Left ventricle myocardium inferior (tissue), 1 donor: Measurements from ENCODE around the gene IQCE. TPM values are rescaled to one million over a fixed set of nuclear protein-coding genes. Genes with fewer than 3 reads are reported as not detected.

Source experiments
- DNase-seq: peaks from one replicate; pipeline ENCODE4 v3.0.0-alpha.2; 2020
- H3K27ac ChIP-seq: fragments of 200-600 bp; replicated peaks from 2 replicates; pipeline ENCODE4 v1.8.0; 2021
- H3K27me3 ChIP-seq: fragments of 200-600 bp; 2 replicates; pipeline ENCODE4 v1.8.0; 2021; ENCODE audit warnings: low read depth
- H3K36me3 ChIP-seq: fragments of 200-600 bp; 2 replicates; pipeline ENCODE4 v1.8.0; 2021
- H3K4me1 ChIP-seq: fragments of 200-600 bp; 2 replicates; pipeline ENCODE4 v1.8.0; 2021
- H3K4me3 ChIP-seq: fragments of 200-600 bp; 2 replicates; pipeline ENCODE4 v1.8.0; 2021; ENCODE audit warnings: mild to moderate bottlenecking, moderate library complexity
- H3K9me3 ChIP-seq: fragments of 200-600 bp; replicated peaks from 2 replicates; pipeline ENCODE4 v1.8.0; 2021
- intact Hi-C: fragments of 100-400 bp; cut with micrococcal nuclease; formaldehyde crosslinking; loops from one replicate; pipeline ENCODE4 v1.11.0; 2022
- total RNA-seq: library from RNA; stranded (reverse); fragmentation: NEBNext Ultra II Directional; extraction: Animal tissue kit (Norgen Biotek cat#: 25700); gene quantifications from one replicate; pipeline ENCODE4 v1.2.1, GENCODE V29; 2021
- TF ChIP-seq, protein P1 (sequence below): fragments of 200-600 bp; IDR thresholded peaks from 2 replicates; pipeline ENCODE4 v1.8.0; 2021; ENCODE audit warnings: antibody characterized with exemption, mild to moderate bottlenecking, borderline replicate concordance
- donor health status: DM: no; HTN: yes; CAD: no; lungs with severe emphysema.

IQCE gene
- total RNA-seq, 1 donor from 2014 or later, result 11.5 TPM

DNA sequence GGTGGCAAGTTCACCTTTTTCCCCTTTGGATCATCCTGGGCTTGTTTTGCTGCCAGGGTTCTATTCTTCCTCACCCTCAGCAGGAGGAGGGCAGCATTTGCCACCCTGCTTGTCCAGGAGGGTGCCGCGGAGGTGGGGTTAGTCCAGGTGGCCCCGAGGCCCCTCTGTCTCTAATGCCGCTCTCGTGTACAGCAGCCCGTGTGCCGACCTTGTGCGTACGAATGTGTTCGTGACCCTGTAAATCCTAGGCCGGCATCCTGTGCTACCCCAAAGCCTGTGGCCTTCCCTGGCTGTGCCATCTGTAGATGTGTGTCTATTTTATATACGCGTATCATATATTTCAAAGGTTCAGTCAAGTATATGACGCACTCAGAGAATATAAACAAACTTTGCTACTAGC is 10.6 kb downstream of the IQCE start:
- Histone ChIP-seq H3K9me3 (no peaks in the 10 kb centered on the region), H3K4me1 (peaks cover 15% of the 10 kb centered on the region), H3K27me3 (no peaks in the 10 kb centered on the region), H3K4me3 (no peak overlapping the region), H3K36me3 (peaks cover 28% of the 10 kb centered on the region), H3K27ac (no peak overlapping the region)
- intact Hi-C loops, result loop anchor here (5.0 kb wide), 1 partner anchor 113 kb away; no protein-coding TSS in a partner anchor
- TF ChIP-seq, protein P1, sequence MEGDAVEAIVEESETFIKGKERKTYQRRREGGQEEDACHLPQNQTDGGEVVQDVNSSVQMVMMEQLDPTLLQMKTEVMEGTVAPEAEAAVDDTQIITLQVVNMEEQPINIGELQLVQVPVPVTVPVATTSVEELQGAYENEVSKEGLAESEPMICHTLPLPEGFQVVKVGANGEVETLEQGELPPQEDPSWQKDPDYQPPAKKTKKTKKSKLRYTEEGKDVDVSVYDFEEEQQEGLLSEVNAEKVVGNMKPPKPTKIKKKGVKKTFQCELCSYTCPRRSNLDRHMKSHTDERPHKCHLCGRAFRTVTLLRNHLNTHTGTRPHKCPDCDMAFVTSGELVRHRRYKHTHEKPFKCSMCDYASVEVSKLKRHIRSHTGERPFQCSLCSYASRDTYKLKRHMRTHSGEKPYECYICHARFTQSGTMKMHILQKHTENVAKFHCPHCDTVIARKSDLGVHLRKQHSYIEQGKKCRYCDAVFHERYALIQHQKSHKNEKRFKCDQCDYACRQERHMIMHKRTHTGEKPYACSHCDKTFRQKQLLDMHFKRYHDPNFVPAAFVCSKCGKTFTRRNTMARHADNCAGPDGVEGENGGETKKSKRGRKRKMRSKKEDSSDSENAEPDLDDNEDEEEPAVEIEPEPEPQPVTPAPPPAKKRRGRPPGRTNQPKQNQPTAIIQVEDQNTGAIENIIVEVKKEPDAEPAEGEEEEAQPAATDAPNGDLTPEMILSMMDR, result no peak
- no peak for DNase-seq

DNA sequence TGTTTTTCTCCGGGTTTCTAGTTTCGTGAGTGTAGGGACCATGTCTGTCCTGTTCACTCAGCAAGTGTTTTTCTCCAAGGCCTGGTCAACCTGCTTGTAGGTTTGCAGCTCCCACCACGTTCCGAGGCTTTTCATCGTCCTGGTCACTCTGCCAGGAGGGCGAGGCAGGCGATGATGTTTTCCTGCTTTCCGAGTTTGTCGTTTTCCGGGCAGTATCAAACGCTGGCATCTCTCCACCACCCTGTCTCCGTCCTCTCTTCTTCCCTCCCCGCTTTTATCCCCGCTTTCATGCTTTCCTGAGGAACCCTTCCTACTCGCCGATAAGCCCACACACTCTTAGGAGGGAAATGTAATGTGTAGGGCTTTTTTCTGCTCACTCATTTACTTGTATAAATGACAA is 11.2 kb downstream of the IQCE start:
- intact Hi-C loops, result no loop called here
- TF ChIP-seq, protein P1, result no peak
- DNase-seq, result no peak

DNA sequence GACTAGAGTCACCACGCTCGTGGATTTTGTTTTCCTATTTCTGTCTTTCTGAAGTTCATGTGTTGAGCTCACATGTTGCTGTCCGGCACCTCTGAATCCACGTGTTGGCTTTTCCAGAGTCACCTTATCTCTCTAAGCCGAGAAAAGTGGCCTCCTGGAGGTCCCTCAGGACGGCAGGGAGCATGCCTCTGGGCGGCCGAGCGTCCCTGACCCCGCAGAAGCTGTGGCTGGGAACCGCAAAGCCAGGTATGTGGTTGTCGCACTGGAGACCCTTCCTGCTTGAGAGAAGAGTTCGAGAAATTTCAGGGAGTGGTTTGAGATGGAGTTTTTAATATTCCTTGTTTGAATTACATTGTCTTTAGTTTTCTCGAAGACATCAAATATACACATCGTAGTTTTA is 12.6 kb downstream of the IQCE start:
- TF ChIP-seq, protein P1, result no peak
- intact Hi-C loops, result no loop called here
- Histone ChIP-seq H3K36me3 (peaks cover 34% of the 10 kb centered on the region), H3K4me1 (peaks cover 15% of the 10 kb centered on the region), H3K27ac (no peak overlapping the region), H3K27me3 (no peaks in the 10 kb centered on the region), H3K9me3 (no peaks in the 10 kb centered on the region), H3K4me3 (no peak overlapping the region)
- no peak for DNase-seq

More for the DNA sequence above, 11.2 kb downstream of the IQCE start:
- Histone ChIP-seq H3K27ac (no peak overlapping the region), H3K4me1 (peaks cover 15% of the 10 kb centered on the region), H3K27me3 (no peaks in the 10 kb centered on the region), H3K9me3 (no peaks in the 10 kb centered on the region), H3K36me3 (peaks cover 28% of the 10 kb centered on the region), H3K4me3 (no peak overlapping the region)

DNA sequence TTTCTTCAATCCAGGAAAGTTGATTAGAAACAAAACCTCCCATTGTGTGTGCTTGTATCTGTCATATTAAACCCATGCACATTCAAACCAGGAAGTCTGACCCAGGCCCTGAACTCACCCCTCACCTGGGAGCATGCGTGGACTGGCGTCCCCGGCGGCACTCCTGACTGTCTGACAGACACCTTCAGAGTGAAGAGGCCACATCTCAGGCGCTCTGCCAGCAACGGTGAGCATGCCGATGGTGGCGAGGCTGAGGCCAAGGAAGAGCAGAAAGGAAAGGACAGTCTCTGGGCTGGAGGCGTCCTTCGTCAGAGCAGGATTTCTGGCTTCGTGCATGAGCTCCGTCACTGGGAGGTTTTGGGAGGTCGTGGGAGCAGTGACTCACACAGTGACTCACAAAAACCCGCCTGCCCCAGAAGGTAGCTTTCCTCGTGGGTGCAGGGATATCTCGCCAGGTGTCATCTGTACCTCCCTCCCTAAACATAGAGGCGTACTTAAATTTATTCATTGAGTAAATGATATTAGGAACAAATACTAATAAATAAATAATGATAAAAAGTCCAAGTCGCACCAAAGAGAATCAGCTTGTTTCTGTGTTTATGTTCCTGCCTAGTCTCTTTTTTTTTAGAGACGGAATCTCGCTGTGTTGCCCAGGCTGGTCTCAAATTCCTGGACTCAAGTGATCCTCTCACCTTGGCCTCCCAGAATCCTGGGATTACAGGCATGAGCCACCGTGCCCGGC is 13.5 kb downstream of the IQCE start:
- H3K4me1 ChIP-seq, result peaks cover 6% of the 10 kb centered on the region
- no peaks in the 10 kb centered on the region for H3K27me3 ChIP-seq
- no peaks in the 10 kb centered on the region for H3K9me3 ChIP-seq
- no peak overlapping the region for H3K27ac ChIP-seq
- TF ChIP-seq, protein P1, result no peak
- peaks cover 34% of the 10 kb centered on the region for H3K36me3 ChIP-seq
- no peak for DNase-seq
- intact Hi-C loops, result no loop called here
- H3K4me3 ChIP-seq, result no peak overlapping the region

DNA sequence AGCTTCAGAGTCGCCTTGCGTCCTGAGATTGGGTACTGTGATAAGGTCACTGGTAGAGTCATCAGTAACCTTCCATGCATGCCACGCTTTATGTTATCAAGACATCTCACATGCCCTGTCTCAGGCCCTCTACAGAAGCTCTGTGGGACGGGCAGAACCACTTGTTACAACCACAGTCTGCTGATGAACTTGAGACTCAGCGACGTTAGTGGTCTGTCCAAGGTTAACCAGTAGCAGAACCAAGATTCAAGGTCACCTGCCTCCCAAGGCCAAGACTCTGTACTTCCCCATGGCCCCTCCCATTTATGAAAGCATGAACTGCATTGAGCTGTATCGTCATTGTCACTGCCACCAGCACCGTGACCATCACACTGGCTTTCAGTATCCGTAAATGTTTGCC is 15.0 kb downstream of the IQCE start:
- Histone ChIP-seq H3K4me1 (no peaks in the 10 kb centered on the region), H3K9me3 (no peaks in the 10 kb centered on the region), H3K27ac (no peak overlapping the region), H3K36me3 (peaks cover 41% of the 10 kb centered on the region), H3K4me3 (no peak overlapping the region), H3K27me3 (no peaks in the 10 kb centered on the region)
- intact Hi-C loops, result no loop called here
- DNase-seq, result no peak
- TF ChIP-seq, protein P1, result no peak
